ENCODE measurements around the gene SPRR2B.

DNA sequence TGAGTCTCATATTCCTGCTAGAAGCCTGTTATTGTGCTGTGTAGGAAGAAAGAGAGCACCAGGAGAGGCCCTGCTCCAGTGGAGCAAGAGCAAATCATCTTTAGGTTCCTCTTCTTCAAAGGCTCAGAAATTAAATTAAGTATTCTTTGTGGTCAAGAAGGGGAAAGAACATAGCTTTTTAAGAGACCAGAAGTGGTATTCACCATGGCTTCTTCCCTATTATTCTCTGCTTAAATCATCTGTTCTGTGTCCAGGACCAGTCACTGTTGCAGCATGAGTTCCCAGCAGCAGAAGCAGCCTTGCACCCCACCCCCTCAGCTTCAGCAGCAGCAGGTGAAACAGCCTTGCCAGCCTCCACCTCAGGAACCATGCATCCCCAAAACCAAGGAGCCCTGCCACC lies 39.3 kb downstream of the SPRR2B start:
- TF ChIP-seq POLR2AphosphoS5 (IDR thresholded peaks at IDR 0.05) (no peak), POLR2A (IDR thresholded peaks at IDR 0.05) (no peak)
- TF ChIP-seq, protein P1, sequence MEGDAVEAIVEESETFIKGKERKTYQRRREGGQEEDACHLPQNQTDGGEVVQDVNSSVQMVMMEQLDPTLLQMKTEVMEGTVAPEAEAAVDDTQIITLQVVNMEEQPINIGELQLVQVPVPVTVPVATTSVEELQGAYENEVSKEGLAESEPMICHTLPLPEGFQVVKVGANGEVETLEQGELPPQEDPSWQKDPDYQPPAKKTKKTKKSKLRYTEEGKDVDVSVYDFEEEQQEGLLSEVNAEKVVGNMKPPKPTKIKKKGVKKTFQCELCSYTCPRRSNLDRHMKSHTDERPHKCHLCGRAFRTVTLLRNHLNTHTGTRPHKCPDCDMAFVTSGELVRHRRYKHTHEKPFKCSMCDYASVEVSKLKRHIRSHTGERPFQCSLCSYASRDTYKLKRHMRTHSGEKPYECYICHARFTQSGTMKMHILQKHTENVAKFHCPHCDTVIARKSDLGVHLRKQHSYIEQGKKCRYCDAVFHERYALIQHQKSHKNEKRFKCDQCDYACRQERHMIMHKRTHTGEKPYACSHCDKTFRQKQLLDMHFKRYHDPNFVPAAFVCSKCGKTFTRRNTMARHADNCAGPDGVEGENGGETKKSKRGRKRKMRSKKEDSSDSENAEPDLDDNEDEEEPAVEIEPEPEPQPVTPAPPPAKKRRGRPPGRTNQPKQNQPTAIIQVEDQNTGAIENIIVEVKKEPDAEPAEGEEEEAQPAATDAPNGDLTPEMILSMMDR (IDR thresholded peaks at IDR 0.05), result no peak

Measured in breast epithelium (tissue), 3 donors.